GM15510 (cell line): Measurements from ENCODE around the gene APP.

ENCODE experiments used
- POLR2A ChIP-seq: IDR thresholded peaks from 3 replicates; pipeline ENCODE4 v1.6.1; 2011; ENCODE audit warnings: borderline replicate concordance; ENCODE audit not compliant: insufficient read length; ENCODE audit errors: extremely low read depth

APP gene

DNA sequence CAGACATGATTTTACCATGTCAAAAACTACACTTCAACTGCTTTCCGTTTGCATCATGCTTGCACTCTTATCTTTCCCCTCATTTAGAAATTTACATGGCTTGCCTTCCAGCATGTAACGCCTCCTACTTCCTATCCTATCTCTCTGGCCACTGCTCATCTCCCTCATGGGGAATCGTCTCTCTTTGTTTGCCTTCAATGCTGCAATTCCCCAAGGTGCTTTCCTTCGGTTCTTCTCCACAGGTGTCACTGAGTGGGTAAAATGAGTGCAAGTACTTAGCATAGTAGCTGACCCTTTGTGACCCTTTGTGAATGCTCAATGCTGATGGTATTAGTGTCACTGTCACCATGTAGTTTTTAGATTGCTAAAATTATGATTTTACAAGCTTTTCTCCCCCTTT is 63.1 kb downstream of the APP start:
- TF ChIP-seq POLR2A: no peak

DNA sequence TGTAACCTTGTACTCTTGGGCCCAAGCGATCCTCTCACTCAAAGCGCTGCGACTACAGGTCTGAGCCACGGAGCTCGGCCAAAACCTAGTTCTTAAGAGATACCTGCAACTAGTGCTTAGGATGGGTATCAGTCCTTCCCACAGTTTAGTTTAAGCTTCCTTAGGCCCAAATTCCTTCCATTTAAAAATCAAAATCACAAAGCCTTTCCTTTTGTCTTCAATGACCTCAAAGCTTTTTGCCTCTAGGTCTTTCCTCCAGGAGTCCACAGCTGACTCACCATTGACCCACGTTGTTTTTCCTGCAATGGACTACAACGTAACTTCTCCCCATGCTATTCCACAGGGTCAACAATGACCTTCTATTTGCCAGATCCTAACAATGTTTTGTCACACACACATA is 64.0 kb downstream of the APP start:
- TF ChIP-seq POLR2A: no peak

DNA sequence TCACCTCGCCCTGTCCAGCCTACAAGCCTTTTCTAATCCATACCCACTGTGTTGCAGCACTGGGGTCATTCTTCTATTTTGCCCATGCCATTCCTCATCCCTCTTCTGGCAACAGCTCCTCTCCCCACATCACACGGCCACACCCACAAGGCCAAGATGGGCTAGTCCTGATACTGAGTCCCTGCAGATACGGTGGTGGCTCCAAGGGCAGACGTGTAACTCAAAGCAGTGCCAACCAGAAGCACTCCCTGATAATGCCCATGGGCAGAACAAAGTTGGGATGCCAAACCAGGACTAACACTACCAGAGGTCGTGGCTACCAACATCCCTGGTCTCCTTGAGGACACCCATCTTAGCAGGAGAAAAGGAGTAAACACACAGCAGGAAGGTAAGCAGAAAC is 64.8 kb downstream of the APP start:
- no peak for TF ChIP-seq POLR2A

DNA sequence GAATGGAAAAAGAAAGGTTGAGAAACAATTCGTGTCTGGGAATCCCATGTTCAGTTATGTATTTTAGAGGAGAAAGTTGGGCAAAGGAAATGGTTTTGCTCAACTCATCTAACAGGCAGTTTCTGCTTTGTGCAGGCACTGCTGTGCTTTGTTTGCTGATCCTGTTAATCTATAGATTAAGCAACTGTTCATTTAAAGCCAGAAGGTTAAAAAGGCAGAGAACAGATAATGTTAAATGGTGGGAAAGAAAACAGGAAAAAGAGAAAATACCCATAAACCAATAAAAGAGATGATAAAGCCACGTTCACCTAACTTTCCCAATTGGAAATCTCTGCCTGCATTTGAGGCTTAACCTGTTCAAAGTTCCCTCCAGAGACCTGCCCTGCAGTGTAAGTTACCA is 70.0 kb downstream of the APP start:
- TF ChIP-seq POLR2A: no peak

DNA sequence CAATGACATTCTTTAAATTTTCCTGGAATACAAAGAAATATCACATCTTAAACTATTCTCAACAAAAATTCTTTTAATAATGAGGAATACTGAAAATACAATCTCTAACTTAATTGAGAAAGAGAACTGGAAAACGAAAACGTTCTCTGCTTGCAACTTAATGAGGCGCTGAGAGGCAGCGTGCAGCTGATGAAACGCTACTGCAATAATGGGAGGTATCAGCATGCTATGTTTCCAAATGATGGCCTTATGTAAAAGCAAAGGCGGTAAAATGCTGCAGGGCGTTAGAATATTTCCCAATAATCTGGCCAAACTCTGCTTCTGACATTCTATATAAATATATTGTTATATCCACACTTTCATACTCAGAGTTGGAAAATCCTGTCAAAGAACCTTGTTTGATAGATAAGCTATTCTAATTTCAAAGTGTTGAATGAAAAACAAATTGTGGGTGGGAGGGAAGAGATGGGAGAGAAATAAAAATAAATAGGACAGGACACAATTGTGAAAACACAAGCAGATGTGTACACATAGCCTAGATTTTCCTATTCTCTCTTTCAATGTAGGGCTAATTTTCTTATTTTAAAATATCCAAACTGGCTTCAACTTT is 70.9 kb downstream of the APP start:
- no peak for TF ChIP-seq POLR2A

DNA sequence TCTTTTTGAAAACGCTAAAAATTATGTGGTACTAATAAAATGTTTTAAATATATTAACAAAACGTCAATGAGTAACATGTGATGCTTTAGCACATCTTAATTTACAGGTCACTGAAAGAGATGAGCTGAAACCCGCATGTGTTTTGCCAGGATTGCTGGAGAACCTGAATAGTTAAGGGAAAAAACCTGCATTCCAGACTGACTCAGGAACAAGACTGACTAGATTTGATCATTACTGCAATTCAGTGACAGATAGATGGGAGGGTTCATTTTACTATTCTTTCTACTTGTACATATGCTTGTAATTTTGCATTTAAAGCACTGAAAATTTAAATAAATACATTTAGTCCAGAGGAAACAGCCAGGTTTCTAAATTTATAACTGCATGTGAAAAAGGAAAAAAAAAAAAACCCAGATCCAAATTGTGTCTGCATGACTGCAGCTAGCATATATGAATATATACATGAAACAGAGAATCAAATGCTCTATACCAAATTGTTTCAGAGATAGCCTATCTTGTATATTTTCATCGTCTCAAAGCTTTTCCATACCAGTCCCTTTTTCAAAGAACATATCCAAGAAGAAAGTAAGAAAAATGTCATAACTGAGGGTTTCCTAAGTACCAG is 71.7 kb downstream of the APP start:
- no peak for TF ChIP-seq POLR2A

DNA sequence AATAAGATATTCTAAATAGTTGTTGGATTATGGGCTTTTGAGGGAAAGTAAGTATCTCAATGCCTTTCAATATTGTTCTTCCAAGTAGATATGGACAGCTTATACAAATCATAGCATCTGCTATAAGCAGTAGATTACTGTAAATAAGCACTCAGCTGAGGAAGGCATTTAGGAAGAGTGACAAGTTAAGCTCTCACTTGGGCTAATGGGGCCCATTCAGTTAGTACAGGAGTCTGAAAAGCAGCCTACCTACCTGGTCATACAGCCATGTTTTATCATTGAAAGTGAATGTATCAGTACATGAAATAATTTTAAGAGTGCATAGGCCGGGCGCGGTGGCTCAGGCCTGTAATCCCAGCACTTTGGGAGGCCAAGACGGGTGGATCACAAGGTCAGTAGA is 73.1 kb downstream of the APP start:
- TF ChIP-seq POLR2A: no peak

DNA sequence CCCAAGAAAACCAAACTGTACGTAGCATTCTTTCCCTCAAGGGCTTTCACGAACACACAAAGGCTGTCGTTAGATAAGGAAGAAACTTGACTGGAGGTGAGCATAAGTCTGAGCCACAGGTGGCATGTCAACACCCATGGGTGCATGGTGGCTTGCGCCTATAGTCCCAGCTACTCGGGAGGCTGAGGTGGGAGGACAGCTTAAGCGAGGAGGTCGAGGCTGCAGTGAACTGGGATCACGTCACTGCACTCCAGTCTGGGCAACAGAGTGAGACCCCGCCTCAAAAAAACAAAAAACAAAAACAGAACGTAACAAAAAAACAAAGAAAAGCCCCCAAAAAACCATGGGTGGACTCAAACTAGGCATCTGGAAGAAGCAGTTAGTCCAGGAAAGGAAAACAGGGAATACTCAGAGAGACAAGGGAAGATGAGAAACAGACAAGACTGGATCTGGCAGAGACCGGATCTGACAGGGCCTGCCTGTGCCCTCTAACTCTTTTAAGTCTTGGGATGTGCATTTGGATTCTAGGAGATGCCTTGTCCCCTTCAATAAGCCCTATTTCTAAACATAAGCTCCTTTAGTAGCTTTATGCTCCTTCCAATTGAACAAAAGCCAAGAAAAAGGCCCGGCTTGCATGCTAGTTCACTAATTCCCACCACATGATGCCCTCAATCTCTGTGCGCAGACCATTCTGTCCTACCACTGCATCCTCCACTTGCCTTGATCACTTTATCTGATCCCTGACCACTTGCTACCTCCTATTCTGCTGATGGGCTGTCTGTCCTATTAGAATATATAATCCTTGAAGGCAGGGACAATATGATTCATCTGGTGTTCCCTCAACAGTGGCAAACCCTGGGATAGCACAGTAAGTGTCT is 73.8 kb downstream of the APP start:
- no peak for TF ChIP-seq POLR2A

DNA sequence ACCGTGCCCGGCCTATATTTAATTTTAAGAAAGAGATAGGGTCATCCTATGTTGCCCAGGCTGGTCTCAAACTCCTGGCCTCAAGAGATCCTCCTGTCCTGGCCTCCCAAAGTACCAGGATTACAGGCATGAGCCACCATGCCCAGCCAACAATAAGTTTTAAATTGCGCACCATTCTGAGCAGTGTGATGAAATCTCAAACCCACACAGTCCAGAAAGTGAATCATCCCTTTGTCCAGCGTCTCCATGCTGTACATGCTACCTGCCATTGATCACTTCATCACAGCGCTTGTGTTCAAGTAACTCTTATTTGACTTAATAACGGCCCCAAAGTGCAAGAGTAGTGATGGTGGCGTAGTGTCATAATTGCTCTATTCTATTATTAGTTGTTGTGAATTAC is 75.4 kb downstream of the APP start:
- no peak for TF ChIP-seq POLR2A

DNA sequence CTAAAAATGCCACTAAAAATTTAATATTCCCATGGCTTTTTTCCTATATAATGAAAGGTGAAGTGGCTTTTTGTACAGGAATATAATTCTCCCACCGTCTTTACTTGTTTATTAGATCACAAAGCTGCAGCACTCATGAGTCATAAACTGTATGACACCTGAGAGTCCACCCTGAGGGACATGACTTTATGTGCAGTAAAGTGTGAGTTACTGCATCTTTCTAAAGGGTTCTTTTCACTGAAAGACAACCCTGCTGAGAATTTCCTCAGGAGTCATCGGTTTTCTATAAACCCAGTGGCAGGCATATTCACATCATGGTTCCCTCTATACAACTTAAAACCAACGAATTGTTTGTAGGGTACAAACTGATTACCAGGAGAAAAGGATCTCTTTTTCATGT is 77.4 kb downstream of the APP start:
- no peak for TF ChIP-seq POLR2A

DNA sequence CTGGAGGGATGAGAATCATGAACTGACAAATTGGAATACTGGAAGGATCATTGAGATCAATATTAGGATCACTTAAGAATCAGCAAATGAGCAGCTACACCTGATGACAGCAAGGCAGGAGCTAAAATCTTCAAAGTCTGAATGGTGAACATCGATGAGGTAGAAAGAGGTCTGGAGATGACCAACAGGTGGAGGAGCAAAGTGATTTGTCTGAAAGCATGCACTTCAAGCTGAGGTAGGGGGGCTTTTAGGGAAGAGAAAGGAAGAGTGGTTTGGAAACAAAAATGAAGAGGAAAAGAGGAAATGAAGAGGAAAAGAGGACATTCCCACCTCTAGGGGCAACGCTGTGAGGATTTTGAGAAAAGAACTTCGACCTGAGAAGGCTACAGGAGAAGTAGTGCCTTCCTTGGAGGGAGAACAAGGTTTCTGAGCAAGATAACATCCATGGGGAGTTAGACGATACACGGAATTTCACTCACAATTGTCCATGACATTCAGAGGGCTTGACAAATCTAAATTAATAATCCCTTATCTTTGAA is 79.0 kb downstream of the APP start:
- TF ChIP-seq POLR2A: no peak

DNA sequence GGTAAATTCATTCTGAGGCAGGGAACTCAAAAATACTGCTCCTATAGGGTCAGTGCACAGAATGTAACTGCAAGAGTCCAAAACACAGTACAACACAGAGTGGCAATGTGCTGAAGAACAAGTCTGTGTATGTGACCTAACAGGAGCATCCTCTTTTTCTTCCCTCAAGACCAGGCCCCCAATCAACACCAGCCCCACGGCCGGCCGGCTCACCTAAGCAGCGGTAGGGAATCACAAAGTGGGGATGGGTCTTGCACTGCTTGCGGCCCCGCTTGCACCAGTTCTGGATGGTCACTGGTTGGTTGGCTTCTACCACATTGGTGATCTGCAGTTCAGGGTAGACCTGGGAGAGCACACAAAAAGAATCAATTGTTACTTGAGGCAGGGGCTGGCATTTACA is 80.8 kb downstream of the APP start:
- TF ChIP-seq POLR2A: no peak

DNA sequence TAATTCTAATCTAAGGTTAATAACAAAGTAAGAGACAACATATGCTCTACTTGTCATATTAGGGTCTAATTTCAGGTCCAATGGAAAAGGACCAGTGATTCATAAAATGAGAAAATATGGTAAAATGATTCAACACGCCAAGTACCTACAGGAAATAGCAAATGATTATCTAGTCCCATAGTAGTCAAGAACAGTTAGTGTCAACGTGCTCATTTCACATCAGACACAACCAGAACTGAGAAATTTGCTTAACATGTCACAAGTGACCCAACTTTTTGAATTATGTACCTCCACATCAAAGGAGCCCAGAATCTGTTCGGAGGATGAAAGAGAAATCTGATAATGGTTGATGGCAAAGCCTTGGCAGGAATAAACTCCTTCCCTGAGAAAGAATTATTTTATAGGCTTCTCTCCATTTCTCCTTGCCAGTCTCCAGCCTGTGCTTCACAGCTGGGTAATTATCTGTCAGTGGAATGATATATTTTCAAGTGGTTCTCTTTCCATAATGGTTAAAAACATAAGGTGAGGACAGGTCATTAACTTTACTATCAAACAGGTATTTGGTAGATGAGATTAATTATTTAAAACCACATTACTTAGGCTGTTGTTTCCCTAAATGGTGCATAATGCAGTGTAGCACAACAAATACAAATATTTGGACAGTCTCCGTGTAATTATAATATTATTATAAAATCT is 83.2 kb downstream of the APP start:
- no peak for TF ChIP-seq POLR2A

DNA sequence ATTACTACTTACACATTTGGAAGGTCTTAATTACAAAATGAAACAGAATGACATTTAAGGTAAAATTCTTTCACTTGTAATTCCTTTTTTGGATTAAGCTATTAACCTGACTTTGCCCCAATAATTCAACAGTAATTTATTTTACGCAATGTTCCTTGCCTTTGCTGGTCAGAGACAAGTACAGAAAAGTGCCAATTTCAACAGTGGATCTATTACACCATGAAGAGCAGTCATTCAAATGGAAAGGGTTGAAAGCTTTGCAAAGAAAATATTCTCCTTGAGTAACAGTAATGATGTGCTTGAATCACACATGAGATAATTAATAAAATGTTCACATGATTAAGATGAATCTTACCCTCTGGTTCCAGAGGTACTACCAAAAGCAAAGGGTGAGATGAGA is 84.7 kb downstream of the APP start:
- TF ChIP-seq POLR2A: no peak

DNA sequence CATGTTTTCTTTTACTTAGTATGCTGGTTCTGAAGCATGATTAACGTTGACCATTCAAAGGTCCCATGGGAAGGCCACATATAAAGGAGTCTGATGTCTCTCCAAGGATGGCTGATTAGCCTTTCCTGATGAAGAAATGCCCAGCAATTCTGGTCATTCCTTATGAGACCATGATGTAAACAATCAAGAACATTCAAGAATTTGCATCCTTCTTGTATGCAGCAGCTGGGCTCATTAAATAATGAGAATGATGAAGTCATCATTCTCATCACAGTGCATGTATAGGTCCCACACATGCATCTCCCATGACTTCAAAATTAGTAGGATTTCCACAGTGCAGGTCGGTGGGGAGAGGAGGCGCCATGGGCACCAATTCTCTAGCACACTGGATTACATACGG is 85.4 kb downstream of the APP start:
- TF ChIP-seq POLR2A: no peak
